GM18508 (cell line): ENCODE measurements around the gene SYT6.

Source experiments
- ATAC-seq: cut with Tn5 transposase; IDR thresholded peaks from one replicate; pipeline ENCODE4 v1.9.1; 2021; ENCODE audit warnings: moderate number of reproducible peaks; ENCODE audit not compliant: insufficient read depth, unreplicated experiment

Gene SYT6

DNA sequence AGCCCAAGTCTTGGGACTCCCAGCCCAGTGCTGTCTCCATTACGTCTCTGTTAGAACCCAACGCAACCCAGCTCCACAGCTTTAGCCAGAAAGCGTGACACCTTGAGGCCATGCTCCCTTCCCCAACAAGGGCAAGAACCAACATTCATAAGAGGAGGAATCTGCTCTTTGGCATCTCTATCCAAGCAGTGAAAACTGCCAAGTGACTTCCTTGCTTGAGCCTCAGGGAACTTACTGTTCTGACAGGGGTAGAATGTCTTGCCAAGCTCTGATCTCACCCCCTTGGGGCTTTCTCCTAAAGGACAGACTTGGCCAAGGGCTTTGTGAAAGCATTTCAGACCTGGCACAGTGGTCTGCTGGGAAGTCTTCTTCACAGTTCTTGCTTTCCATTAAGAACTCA, 56.6 kb downstream of the SYT6 start:
- no peak for ATAC-seq

DNA sequence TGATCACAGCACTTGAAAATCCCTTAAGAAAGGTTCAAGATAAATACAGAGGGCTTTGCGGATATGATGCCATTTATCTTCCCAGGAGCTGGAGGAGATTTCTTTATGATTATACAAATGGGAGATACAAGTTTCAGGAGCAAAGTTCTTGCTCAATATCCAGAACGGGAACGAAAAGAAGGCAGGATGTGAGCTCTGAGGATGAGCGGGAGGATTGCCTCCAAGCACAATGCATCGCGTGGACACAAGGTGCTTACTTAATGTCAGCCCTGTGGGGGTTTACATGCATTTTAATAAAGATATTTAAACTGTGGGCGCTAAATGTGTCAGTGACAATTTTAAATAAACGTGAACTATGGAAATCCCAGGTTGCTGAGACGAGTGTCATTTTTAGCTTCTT, 59.0 kb downstream of the SYT6 start:
- no peak for ATAC-seq

DNA sequence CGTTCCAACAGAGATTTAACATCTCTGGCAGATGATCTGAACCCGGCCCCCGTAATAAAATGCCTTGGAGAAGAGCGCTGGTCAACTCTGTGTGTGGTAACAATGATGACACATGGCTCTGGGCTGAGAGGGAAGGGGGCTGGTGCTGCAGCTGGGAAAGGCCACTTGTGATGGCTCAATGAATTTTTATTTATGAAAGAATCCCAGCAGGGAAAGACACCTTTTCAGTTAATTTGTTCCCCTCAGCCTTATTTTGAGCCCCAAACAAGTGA, 59.4 kb downstream of the SYT6 start:
- ATAC-seq: no peak

DNA sequence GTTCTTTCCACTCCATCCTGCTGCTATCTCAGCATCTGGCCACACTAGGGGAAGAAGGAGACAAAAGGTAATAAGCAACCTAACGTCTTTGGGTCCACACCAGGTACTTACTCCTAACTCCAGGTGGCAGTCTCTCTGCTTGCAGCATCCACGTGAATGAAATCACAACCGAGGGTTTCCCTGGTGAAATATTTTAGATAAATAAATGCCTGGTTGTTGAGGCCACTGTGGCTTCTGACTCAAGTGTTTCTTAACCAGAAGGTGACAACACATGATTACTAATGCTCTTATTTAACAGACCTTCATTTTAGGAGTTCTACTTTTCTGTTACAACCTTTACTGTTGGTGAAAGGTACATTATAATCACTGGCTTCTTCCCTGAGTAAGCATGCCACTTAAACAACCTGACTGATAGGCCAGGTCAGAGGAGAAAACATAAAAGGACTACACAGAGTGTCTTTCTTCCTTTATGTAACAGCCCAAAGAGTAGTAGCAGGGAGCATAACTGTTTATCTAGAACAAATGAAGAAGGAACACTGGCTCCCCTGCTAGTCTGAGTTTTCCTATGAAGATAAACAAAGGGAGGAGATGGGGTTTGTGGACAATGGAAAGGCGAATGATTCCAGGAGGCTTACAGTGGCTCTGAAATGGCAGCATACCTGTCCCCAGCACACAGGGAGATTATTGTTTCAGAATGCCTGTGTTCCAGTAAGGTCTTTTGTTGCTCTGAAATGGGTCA, 59.9 kb downstream of the SYT6 start:
- ATAC-seq: no peak

DNA sequence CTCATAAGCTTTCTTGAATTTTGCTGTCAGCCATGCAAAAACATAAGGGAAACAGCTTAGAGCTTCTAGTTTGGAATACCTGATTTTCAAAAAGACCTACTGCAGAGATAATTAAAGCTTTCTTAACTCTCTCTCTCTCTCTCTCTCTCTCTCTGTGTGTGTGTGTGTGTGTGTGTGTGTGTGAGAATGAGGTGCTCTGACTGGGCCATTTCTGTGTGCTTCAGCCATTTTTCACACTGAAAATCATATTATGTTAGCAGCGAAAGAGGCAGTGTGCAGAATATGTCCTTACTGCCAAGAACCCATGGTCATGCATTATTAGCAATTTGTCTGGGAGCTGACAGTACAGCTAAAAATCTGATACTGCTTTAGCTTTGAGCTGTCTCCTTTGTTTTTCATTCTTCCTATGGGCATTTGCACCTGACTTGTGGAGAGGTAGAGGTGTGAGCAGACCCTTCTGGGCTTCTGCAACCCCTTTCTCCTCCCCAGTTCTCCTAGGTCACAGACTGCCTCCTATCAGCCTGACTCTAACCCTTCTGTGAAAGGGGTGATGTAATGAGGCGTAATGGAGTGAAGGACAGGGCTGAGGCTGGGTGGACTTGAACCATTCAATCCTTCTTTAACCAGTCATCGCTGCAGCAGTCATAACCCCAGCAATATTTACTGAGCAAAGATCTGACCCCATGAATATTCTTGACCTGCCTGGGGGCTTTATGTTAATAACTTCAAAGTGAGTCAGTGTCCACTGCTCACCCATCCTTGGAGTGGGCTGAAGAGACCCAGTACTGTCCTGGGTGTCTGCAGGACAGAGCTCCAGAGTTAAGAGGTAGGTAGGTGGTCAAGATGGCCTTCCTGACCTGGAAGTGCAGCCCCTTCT, 61.2 kb downstream of the SYT6 start:
- ATAC-seq: no peak

DNA sequence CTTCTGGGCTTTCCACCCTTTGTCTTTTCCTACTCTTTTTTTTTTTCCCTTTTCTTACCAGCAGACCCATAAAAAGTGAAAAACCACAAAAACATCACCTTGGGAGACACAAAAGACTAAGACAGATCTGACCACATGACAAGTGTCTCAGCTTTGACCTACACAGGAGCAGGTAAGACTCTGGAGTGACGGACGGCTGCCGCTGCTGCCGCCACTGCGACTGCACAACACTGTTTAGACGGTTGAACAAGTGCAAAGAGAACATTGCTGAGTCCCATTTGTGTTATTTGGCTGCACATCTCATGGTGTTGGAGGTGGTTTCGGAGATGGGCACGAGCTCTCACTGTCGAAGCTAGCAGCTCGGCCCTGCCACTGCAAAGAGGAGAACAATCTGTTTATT, 62.0 kb downstream of the SYT6 start:
- no peak for ATAC-seq

DNA sequence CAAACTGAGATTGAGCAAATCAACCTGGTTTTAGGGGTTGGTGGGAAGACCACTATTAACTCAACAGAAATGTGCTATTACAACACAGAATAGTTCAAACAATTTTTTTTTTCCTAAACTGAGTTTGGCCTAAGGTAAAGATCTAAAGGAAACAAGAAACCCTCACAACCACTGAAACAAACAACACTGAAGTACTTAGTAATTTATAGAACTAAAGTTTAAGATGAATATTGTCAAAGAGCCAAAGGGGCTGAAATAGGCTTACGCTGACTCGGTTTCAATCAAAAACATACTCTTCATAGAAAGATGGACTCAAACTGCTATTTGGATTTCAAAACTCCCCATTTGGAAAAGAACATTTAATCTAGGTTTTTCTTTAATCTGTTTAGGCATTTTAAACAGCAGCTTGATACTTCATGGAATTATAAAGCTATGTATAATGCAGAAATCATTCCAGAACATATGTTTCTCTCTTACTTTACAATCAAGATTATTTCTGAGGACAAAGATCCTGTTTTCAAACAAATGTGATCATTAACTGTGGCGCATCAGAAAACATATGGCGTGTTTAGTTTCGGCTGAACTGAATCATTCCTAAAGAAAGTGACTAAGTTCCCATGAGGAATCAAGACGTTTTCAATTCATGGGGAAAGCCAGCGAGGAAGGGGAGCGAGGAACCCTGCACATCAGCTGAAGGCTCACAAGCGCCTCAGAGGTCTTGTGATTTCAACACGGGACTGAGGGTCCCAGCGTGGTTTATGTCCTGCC, 62.7 kb downstream of the SYT6 start:
- no peak for ATAC-seq

DNA sequence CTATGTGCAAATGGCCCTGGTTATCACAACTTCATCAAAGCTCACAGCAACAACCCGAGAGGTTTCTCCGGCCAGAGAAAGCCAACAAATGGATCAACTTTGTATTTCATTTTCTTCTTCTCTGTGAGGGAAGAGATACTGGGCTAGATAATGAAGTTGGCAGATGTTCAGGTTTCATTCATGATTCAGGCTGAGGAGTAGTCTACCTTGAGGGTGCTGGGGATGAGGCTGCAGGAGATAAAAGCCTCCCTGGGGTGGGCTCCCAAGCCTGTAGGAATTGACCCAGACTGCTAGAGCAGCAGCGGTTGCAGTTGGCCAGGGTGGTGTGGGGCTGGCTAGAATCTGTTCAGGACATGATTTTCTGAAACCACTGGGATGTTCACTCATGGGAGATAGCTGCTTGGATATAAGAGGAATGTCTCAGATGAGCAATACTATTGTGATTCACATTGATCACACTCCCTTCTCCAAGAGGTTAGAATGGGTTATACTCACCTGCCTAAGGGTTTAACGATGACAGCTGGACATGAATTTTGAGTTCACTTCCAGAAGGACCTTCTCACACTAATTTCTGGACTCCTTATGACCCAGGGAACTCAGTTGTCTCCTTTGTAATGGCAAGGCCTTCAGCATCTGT, 64.0 kb downstream of the SYT6 start:
- ATAC-seq: no peak

DNA sequence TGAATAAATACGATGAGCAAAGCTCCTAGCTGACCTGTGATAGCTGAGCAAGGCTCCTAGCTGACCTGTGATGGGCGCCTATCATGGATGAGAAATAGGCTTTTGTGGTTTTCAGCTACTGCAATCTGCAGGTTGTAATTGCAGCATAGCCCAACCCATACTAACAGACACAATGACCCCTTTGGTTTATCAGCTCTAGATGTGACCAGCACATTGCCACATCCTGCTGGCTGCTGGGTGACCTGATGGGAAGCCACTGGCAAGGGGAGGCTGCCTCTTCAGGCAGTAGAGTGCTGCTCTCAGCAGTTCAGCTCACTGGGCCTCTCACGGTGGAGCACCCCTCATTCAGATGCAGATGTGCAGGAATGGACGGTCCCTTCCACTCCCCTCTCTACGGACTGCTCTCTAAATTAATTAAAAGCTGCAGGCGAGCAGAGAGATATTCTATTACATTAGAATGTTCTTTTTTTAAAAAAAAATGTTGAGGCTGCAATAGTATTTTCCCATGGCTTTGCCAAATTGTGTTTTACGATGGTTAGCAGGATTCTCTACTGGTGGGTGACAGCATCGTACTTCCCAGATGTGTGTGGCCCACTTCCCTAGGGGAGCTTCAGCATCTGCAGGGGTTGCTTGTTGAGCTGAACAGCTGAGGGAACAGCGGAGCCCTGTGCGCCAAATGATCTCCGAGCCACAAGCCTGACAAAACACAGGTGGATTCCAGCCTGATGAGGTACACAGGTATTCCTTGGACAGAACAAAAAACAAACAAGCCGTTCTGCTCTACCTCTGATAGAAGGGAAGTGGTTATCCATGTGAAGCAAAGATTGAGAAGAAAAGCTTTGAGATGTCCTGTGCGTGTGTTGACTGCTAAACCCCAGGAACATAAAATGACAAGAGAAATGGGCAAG, 65.0 kb downstream of the SYT6 start:
- ATAC-seq: no peak

DNA sequence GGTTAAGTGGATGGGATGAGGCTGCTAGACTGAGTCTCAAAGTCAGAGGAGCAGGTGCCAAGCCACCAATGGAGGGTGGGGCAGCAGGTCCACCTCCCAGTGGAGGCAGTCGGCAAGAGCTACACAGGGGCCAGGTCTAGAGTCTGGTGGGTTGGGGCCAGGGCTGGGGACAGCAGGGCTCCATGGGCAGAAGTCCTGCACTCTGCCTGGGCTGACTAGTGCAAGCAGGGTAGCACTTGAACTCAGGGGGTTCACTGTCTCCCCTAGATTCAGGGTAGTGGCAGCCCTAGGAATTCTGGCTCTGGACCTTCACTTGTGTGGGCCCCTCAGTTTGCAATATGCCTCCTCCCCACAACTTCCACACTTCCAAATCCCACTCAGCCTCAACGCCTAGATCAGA, 66.2 kb downstream of the SYT6 start:
- no peak for ATAC-seq

DNA sequence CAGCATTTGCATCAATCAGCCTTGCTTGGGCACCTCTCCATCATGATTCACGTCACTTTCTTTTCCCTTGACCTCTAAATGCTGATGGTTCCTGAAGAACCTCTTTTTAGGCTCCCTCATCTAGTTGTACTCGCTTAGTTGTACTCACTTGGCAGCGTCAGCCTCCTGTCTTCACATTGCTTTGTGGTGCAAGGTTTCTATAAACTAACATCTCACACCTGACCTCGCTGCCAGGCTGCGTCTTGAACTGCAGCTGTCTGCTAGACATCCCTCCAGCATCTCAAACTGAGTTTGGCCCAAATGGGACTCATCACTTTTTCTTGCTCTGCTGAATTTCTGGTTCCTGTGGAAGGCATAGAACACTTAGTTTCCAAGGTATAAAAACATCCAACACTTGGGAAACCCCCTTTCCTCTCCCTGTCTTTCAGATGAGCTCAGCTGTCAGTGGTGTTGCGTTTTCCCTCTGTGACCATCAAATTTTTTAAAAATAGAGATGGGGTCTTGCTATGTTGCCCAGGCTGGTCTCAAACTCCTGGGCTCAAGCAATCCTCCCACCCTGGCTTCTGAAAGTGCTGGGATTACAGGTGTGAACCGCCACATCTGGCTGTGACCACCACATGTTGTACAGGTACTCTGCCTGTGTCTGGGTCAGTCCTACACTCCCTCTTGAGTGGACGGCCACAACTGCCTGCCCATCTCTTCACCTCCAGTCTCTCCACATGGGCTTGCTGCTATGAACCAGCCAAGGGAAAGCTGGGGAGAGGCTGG, 66.9 kb downstream of the SYT6 start:
- ATAC-seq: no peak

DNA sequence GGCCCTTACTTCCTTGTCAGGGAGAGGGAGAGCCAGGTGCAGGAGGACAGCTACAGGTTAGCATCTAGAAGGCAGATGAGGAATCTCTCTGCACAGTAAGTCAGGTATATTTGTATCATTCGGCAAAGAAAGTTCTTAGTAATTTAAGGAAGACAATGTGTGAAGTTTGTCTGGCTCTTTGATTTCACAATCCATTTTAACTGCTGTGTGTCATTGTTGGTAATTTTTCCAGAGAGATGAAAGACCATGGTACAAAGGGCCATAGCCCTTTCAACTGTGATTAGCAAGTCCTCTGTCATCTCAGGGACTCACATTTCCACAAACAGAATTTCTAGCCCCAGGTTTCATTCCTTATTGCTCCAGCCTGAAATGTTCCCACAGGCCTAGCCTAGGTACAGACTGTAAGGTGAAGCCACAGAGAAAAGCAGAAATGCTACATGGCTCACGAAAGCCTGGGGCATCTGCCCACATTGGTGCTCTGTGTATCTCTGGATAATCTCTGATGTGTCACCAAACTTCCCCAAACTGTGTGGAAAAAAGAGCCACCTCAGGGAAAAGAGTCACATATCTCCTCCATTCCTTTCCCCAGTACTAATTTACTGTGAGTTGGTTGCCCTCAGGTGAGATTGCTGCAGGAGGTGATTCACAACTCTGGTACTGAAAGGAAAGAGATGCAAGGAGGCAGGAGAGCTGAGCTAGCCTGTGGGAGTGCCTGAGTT, 70.6 kb downstream of the SYT6 start:
- no peak for ATAC-seq

DNA sequence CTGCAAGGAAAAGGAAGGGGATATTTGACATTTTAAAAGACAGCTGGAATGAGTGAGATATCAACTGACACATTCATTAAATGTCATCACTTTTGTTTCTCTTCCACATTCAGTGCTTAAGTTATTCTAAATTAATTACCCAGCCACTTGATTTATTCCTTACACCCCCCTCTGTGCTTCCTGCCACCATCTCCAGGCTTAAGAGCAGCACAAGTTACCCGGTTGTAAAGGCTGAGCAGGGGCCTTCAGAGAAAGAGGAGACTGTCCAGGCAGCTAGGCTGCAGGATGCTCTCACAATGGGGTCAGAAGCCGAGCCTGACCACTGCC, 71.4 kb downstream of the SYT6 start:
- ATAC-seq: no peak

DNA sequence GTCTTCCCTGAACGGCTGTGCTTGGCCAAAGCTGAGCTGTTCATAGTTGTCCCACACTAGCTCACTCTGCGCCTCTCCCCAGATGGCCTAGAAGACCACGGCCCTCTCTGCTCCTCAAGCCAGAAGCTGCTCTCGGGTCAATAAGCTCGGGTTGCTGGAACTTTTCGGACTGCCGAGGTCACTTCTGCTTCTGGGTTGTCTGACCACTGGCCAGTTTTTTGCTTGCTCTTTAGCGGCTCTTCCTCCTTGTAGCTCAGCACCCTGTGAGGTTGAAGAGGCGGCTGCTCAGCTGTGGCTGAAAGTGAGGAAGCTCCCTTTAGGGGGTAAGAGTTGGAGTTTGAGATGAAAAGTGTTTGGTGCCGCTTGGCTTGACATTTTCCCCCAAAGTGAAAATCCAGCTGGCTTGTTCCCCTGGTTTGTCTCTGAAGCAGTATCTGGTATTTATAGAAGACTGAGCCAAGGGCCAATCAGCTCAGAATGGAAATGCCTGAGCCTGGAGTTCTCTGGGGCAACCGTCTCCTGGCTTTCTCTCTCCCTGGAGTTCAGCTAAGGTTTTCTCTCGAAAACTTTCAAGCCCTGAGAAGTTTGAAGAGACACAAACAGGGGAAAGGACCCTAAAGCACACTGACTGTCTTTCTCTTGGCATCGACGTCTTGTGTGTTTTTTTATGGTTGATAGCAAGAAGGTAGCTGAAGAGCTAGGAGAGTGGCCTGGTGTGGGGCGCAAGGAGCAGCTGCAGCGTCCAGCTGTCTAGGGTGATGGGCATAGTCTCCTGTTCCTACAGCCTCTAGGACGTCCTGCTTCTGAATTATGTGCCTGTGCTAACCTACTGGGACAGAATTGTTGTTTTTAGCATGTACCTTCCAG, 72.0 kb downstream of the SYT6 start:
- ATAC-seq: no peak

DNA sequence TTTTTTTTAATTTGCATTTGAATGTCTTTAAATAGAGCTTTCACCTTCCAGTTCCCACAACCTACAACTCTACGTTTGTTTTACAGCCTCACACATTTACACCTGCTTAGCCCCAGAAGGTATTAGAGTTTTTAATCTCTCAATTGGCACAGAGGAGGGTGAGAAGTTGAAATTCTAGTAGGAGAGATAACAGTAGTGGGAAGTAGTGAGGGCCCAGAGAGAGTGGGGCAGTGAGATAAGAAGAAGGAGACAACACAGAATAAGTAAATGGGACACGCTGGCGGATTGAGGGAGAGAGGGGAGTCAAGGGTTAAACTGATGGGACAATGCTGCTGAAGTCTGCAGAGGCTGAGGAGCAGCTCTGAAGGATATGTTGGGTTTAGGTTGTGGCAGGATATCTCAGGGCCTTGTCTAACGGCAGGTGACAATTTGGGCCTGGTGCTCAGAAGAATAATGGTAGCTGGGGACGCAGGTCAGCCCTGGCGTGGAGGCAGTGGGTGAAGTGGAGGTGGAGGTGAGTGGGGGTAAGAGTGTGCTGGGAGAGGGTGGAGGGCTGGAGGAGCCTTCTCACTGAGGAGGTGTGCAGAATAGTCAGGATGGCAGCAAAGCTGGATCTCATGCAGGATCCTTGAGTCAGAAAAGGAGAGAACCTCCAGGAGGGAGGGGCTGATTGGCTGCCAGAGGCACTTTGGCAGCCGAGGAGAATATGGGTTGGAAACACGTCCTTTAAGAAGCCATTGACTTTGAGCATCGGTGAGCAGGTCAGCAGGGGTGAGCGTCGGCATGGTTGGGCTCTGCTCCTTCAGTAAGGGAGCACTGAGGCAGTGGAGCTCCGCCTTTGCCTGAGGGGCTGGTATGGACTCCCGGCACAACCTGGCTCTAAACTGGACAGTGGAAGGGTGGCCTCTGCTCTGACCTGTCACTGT, 72.9 kb downstream of the SYT6 start:
- ATAC-seq: no peak

DNA sequence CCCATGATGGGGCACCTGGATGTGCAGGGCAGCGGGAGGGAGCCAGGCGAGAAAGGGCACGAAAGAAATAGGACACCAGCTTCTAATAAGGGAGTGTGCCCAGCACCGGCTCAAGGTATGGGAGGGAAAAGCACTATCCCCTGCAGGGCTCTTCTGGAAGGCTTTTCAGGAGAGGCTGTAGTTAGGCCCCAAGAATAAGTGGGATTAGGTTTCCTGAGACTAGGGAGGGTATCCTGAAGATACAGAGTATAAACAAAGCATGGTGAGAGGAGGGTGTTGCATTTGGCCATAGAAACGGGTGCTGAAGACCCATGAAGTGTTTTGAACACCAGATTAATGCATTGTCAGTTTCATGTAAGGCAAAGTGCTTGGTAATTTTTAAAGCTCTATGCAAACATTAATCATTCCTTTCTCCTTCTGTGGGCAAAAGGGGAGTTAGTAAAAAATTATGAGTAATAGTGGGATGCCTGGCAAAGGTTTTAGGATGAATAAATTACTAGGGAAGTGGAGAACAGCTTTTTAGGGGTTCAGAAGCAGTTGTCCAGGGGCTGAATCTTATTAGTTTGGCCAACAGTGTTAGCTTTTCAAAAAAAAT, 74.0 kb downstream of the SYT6 start:
- ATAC-seq: no peak
